ENCODE results near the gene ZNF697. TPM values are rescaled to one million over a fixed set of nuclear protein-coding genes. Genes with fewer than 3 reads are reported as not detected.

Gene ZNF697
- total RNA-seq, 1 experiment from 2014 or later: 7.1 TPM

DNA sequence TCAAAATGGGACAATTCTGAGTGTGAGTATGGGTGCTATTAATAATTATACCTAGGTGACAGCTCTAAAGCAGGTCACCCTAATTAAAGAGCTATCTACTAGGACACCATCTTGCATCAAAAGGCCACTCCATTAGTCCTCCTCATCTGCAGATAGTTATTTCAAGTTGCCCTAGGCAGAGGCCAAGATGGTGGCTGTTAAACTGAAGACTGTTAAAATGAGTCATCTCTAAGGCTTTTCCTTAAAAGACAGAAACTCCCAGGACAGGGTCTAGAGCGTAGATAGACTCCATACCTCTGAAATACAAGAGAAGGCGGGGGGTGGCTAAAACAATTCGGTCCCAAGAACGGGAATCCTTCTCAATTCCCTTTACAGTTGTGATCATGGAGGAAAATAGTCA, 4.5 kb upstream of the ZNF697 start:
- in situ Hi-C loops (cut with HindIII; ENCODE audit: low pct_unique_long_range_greater_than_20kb, low sequenced_read_pairs) (no loop called here), intact Hi-C loops (cut with micrococcal nuclease; ENCODE audit: unreplicated experiment) (no loop called here)
- H3K27me3 ChIP-seq (ENCODE audit: control insufficient read depth, insufficient read depth, low read length): peaks cover 63% of the 10 kb centered on the region
- no peak for DNase-seq (ENCODE audit: low read depth, low spot score)
- no peaks in the 10 kb centered on the region for H3K36me3 ChIP-seq (ENCODE audit: control insufficient read depth, insufficient read depth, low read length)
- CTCF ChIA-PET: no interaction called here
- BruUV-seq (replicated peaks): no TSS peak
- TF ChIP-seq, protein P1, sequence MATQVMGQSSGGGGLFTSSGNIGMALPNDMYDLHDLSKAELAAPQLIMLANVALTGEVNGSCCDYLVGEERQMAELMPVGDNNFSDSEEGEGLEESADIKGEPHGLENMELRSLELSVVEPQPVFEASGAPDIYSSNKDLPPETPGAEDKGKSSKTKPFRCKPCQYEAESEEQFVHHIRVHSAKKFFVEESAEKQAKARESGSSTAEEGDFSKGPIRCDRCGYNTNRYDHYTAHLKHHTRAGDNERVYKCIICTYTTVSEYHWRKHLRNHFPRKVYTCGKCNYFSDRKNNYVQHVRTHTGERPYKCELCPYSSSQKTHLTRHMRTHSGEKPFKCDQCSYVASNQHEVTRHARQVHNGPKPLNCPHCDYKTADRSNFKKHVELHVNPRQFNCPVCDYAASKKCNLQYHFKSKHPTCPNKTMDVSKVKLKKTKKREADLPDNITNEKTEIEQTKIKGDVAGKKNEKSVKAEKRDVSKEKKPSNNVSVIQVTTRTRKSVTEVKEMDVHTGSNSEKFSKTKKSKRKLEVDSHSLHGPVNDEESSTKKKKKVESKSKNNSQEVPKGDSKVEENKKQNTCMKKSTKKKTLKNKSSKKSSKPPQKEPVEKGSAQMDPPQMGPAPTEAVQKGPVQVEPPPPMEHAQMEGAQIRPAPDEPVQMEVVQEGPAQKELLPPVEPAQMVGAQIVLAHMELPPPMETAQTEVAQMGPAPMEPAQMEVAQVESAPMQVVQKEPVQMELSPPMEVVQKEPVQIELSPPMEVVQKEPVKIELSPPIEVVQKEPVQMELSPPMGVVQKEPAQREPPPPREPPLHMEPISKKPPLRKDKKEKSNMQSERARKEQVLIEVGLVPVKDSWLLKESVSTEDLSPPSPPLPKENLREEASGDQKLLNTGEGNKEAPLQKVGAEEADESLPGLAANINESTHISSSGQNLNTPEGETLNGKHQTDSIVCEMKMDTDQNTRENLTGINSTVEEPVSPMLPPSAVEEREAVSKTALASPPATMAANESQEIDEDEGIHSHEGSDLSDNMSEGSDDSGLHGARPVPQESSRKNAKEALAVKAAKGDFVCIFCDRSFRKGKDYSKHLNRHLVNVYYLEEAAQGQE (IDR thresholded peaks at IDR 0.05; ENCODE audit: insufficient read depth in 1 of 2, low read depth in 2 of 2, low read length in 1 of 2): no peak
- no peak for TF ChIP-seq TCF7L2 (IDR thresholded peaks at IDR 0.05; ENCODE audit: low read depth, low read length)
- no peak for TF ChIP-seq POLR2AphosphoS5 (IDR thresholded peaks at IDR 0.05; ENCODE audit: low read depth, low read length)
- TF ChIP-seq SIN3A (IDR thresholded peaks at IDR 0.05; ENCODE audit: borderline replicate concordance, insufficient read depth, low read depth, low read length): no peak
- TF ChIP-seq, protein P2, sequence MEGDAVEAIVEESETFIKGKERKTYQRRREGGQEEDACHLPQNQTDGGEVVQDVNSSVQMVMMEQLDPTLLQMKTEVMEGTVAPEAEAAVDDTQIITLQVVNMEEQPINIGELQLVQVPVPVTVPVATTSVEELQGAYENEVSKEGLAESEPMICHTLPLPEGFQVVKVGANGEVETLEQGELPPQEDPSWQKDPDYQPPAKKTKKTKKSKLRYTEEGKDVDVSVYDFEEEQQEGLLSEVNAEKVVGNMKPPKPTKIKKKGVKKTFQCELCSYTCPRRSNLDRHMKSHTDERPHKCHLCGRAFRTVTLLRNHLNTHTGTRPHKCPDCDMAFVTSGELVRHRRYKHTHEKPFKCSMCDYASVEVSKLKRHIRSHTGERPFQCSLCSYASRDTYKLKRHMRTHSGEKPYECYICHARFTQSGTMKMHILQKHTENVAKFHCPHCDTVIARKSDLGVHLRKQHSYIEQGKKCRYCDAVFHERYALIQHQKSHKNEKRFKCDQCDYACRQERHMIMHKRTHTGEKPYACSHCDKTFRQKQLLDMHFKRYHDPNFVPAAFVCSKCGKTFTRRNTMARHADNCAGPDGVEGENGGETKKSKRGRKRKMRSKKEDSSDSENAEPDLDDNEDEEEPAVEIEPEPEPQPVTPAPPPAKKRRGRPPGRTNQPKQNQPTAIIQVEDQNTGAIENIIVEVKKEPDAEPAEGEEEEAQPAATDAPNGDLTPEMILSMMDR (IDR thresholded peaks at IDR 0.05): no peak
- ATAC-seq: no peak
- POLR2A ChIA-PET: no interaction called here
- H3K27ac ChIP-seq (ENCODE audit: low read length): no peak overlapping the region
- no peaks in the 10 kb centered on the region for H3K9me3 ChIP-seq (ENCODE audit: control insufficient read depth, insufficient read depth, low read depth, low read length)
- H3K4me3 ChIP-seq (ENCODE audit: low read depth in 2 of 2, low read length in 2 of 2): no peak overlapping the region
- H3K4me1 ChIP-seq (ENCODE audit: control insufficient read depth, insufficient read depth, low read length): peaks cover 3% of the 10 kb centered on the region; the same call in 1 of the 2 replicates

DNA sequence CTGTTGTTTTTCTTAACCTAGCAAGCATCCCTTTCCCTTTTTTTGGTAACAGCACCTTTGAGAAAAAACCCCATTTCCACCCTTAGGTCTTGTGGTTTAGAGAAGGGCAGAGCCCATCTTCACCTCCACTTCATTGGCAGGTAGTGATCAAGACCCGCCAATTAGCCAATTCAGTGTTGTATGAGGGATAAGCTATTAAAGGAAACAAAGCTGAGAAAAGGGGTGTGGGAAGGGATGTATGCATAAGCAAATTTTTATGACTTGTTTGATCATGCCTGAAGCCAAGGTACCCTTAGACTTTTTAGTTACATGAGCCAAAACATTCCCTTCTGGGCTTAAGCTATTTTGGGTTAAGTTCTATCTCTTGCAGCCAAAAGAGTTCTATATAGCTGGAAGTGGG, 3.6 kb upstream of the ZNF697 start:
- peaks cover 5% of the 10 kb centered on the region for H3K4me1 ChIP-seq (ENCODE audit: control insufficient read depth, insufficient read depth, low read length)
- TF ChIP-seq, protein P2 (IDR thresholded peaks at IDR 0.05): no peak
- TF ChIP-seq POLR2AphosphoS5 (IDR thresholded peaks at IDR 0.05; ENCODE audit: low read depth, low read length) (no peak), SIN3A (IDR thresholded peaks at IDR 0.05; ENCODE audit: borderline replicate concordance, insufficient read depth, low read depth, low read length) (no peak), TCF7L2 (IDR thresholded peaks at IDR 0.05; ENCODE audit: low read depth, low read length) (no peak)
- TF ChIP-seq, protein P1 (IDR thresholded peaks at IDR 0.05; ENCODE audit: insufficient read depth in 1 of 2, low read depth in 2 of 2, low read length in 1 of 2): no peak
- DNase-seq (ENCODE audit: low read depth, low spot score) (no peak), ATAC-seq (no peak)
- H3K36me3 ChIP-seq (ENCODE audit: control insufficient read depth, insufficient read depth, low read length): no peaks in the 10 kb centered on the region
- H3K9me3 ChIP-seq (ENCODE audit: control insufficient read depth, insufficient read depth, low read depth, low read length): no peaks in the 10 kb centered on the region
- in situ Hi-C loops (cut with HindIII; ENCODE audit: low pct_unique_long_range_greater_than_20kb, low sequenced_read_pairs) (no loop called here), intact Hi-C loops (cut with micrococcal nuclease; ENCODE audit: unreplicated experiment) (no loop called here)
- ChIA-PET CTCF (no interaction called here), POLR2A (no interaction called here)
- no peak overlapping the region for H3K4me3 ChIP-seq (ENCODE audit: low read depth in 2 of 2, low read length in 2 of 2)
- no peak overlapping the region for H3K27ac ChIP-seq (ENCODE audit: low read length)
- peaks cover 58% of the 10 kb centered on the region for H3K27me3 ChIP-seq (ENCODE audit: control insufficient read depth, insufficient read depth, low read length)
- BruUV-seq (replicated peaks): no TSS peak

All from Panc1 (cell line).